Chondrocyte (in vitro differentiated cells): Measurements from ENCODE around the gene ANKDD1B. TPM values are rescaled to one million over a fixed set of nuclear protein-coding genes. Genes with fewer than 3 reads are reported as not detected.
"Not testable (repeated sequence)": the region's sequence is repeated elsewhere in the genome, so short reads cannot be mapped to it uniquely, and the experiment has no call there.

Experiments
- DNase-seq: peaks from one replicate; pipeline ENCODE4 v3.0.0; 2021; ENCODE audit warnings: mixed read lengths, low spot score
- H3K27ac Mint-ChIP-seq: one replicate; pipeline ENCODE4 v1.8.0; 2021; ENCODE audit warnings: mild to moderate bottlenecking, moderate library complexity, mixed read lengths; ENCODE audit not compliant: unreplicated experiment
- H3K27me3 Mint-ChIP-seq: 2 replicates; pipeline ENCODE4 v1.8.0; 2021; ENCODE audit warnings: low read depth, mixed read lengths
- H3K36me3 Mint-ChIP-seq: 2 replicates; pipeline ENCODE4 v1.8.0; 2021; ENCODE audit warnings: low read depth, mixed read lengths
- H3K4me1 Mint-ChIP-seq: 2 replicates; pipeline ENCODE4 v1.8.0; 2021; ENCODE audit warnings: low read depth, mild to moderate bottlenecking, mixed read lengths
- H3K4me3 Mint-ChIP-seq: one replicate; pipeline ENCODE4 v1.8.0; 2021; ENCODE audit warnings: mild to moderate bottlenecking, moderate library complexity, mixed read lengths; ENCODE audit not compliant: unreplicated experiment
- H3K9me3 Mint-ChIP-seq: 2 replicates; pipeline ENCODE4 v1.8.0; 2021; ENCODE audit warnings: low read depth, mixed read lengths
- CTCF ChIP-seq: fragments of 200-600 bp; sonication (generic); IDR thresholded peaks from 2 replicates; pipeline ENCODE4 v1.5.0; 2021; ENCODE audit warnings: antibody characterized with exemption, mild to moderate bottlenecking, moderate library complexity
- total RNA-seq: library from RNA; stranded (reverse); gene quantifications from 3 replicates; pipeline ENCODE4 v1.2.1, GENCODE V29; 2021

The ANKDD1B gene
- total RNA-seq, 1 donor from 2014 or later, result 0.42 TPM

GRCh38 chr5:75610201-75610600 is 1.1 kb upstream of the ANKDD1B start:
- H3K9me3 Mint-ChIP-seq, result no peaks in the 10 kb centered on the region
- no peaks in the 10 kb centered on the region for H3K27me3 Mint-ChIP-seq
- peaks cover 9% of the 10 kb centered on the region for H3K4me1 Mint-ChIP-seq
- no peak overlapping the region for H3K4me3 Mint-ChIP-seq
- no peak for TF ChIP-seq CTCF
- H3K36me3 Mint-ChIP-seq, result peaks cover 4% of the 10 kb centered on the region
- no peak for DNase-seq
- no peak overlapping the region for H3K27ac Mint-ChIP-seq

GRCh38 chr5:75610859-75611310 is 368 bp upstream of the ANKDD1B start:
- peak overlapping the region; percentile 62 for H3K27ac Mint-ChIP-seq
- not testable (repeated sequence) for H3K27me3 Mint-ChIP-seq, H3K9me3 Mint-ChIP-seq, H3K4me1 Mint-ChIP-seq, DNase-seq, H3K36me3 Mint-ChIP-seq
- H3K4me3 Mint-ChIP-seq, result peak overlapping the region; percentile 74

- H3K36me3 Mint-ChIP-seq, result no peaks in the 10 kb centered on the region
- DNase-seq, result no peak
- H3K4me1 Mint-ChIP-seq, result peaks cover 23% of the 10 kb centered on the region
- H3K27me3 Mint-ChIP-seq, result no peaks in the 10 kb centered on the region
- H3K4me3 Mint-ChIP-seq, result no peak overlapping the region
- no peak for TF ChIP-seq CTCF
- no peaks in the 10 kb centered on the region for H3K9me3 Mint-ChIP-seq
- H3K27ac Mint-ChIP-seq, result no peak overlapping the region
Measured at GRCh38 chr5:75612226-75612569, 945 bp downstream of the ANKDD1B start.

- no peaks in the 10 kb centered on the region for H3K27me3 Mint-ChIP-seq
- H3K4me3 Mint-ChIP-seq, result no peak overlapping the region
- DNase-seq, result no peak
- H3K27ac Mint-ChIP-seq, result no peak overlapping the region
- TF ChIP-seq CTCF, result no peak
- peaks cover 30% of the 10 kb centered on the region for H3K4me1 Mint-ChIP-seq
- H3K36me3 Mint-ChIP-seq, result no peaks in the 10 kb centered on the region
- H3K9me3 Mint-ChIP-seq, result no peaks in the 10 kb centered on the region
Measured at GRCh38 chr5:75612901-75613300, 1.6 kb downstream of the ANKDD1B start.

GRCh38 chr5:75614176-75614575 is 2.9 kb downstream of the ANKDD1B start:
- H3K4me1 Mint-ChIP-seq, result peaks cover 35% of the 10 kb centered on the region

More at GRCh38 chr5:75614176-75614575, 2.9 kb downstream of the ANKDD1B start:
- TF ChIP-seq CTCF, result no peak
- Mint-ChIP-seq H3K9me3 (no peaks in the 10 kb centered on the region), H3K36me3 (no peaks in the 10 kb centered on the region), H3K4me3 (no peak overlapping the region), H3K27ac (no peak overlapping the region), H3K27me3 (no peaks in the 10 kb centered on the region)
- DNase-seq, result no peak
